Measurements from ENCODE around the gene LRRC17.

GRCh38 chr7:102913826-102914225 lies 1.0 kb downstream of the LRRC17 start:
- TF ChIP-seq, protein P1, sequence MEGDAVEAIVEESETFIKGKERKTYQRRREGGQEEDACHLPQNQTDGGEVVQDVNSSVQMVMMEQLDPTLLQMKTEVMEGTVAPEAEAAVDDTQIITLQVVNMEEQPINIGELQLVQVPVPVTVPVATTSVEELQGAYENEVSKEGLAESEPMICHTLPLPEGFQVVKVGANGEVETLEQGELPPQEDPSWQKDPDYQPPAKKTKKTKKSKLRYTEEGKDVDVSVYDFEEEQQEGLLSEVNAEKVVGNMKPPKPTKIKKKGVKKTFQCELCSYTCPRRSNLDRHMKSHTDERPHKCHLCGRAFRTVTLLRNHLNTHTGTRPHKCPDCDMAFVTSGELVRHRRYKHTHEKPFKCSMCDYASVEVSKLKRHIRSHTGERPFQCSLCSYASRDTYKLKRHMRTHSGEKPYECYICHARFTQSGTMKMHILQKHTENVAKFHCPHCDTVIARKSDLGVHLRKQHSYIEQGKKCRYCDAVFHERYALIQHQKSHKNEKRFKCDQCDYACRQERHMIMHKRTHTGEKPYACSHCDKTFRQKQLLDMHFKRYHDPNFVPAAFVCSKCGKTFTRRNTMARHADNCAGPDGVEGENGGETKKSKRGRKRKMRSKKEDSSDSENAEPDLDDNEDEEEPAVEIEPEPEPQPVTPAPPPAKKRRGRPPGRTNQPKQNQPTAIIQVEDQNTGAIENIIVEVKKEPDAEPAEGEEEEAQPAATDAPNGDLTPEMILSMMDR (IDR thresholded peaks at IDR 0.05; ENCODE audit: poor library complexity) = no peak
- TF ChIP-seq EZH2phosphoT487 (IDR thresholded peaks at IDR 0.05; ENCODE audit: low read depth, severe bottlenecking, unreplicated experiment) (no peak), EZH2 (IDR thresholded peaks at IDR 0.05; ENCODE audit: borderline replicate concordance) (no peak)
